GM12865 (cell line): Measurements from ENCODE around the gene ZFPM1.

Experiments used
- DNase-seq: peaks from one replicate; pipeline ENCODE4 v3.0.0; 2010; ENCODE audit warnings: low read depth
- H3K4me3 ChIP-seq: 2 replicates; pipeline ENCODE4 v1.5.1; 2011; ENCODE audit warnings: mild to moderate bottlenecking, low read depth, low read length, control low read depth
- TF ChIP-seq, protein P1 (sequence below): IDR thresholded peaks from 2 replicates; pipeline ENCODE4 v1.5.1; 2011; ENCODE audit warnings: low read length, control low read depth, low read depth, inconsistent platforms; ENCODE audit not compliant: insufficient read depth; ENCODE audit errors: missing control alignments

The ZFPM1 gene

DNA sequence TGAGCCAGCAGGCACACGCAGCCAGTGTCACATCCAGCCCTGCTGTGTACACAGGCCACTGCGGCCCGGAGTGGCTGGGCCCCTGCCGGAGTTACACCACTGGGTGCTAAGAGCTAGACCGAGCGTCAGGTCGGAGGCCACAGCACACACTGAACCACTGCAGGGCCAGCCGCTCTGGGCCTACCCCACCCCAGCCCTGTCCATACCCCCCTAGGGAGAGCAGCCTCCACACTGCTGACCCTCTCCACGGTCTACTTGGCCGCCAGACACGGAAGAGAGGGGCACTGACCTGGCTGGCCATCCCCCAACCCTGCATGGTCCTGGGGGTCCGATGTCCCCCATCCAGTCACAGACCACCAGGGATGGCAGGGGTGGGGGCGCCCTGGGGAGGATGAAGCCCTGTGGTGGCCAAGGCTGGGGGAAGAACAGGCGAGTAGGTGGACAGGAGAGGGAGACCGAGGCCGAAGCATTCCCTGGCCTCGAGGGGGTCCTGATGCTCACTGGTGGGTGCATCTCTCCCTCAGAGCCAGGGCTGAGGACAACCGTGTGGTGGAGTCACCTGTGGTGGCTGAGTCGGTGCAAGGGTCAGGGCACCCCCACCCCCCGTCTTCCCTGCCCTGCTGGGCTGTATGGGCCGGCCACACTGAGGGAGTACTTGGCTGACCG, 82.2 kb downstream of the ZFPM1 start:
- peak overlapping the region; percentile 53 for H3K4me3 ChIP-seq
- DNase-seq: no peak
- TF ChIP-seq, protein P1, sequence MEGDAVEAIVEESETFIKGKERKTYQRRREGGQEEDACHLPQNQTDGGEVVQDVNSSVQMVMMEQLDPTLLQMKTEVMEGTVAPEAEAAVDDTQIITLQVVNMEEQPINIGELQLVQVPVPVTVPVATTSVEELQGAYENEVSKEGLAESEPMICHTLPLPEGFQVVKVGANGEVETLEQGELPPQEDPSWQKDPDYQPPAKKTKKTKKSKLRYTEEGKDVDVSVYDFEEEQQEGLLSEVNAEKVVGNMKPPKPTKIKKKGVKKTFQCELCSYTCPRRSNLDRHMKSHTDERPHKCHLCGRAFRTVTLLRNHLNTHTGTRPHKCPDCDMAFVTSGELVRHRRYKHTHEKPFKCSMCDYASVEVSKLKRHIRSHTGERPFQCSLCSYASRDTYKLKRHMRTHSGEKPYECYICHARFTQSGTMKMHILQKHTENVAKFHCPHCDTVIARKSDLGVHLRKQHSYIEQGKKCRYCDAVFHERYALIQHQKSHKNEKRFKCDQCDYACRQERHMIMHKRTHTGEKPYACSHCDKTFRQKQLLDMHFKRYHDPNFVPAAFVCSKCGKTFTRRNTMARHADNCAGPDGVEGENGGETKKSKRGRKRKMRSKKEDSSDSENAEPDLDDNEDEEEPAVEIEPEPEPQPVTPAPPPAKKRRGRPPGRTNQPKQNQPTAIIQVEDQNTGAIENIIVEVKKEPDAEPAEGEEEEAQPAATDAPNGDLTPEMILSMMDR: no peak

DNA sequence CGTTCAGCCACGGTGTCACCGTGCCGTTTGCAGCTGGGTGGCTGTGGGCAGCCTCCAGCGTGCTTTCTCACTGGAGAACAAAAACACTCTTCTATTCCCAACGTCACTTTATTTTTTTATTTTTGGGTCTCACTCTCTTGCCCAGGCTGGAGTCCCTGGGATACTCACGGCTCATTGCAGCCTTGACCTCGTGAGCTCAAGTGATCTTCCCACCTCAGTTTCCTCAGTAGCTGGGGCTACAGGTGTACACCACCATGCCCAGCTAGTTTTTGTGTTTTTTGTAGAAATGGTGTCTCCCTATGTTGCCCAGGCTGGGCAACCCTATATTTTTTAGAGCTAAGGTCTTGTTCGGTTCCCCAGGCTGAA, 82.8 kb downstream of the ZFPM1 start:
- DNase-seq: no peak
- no peak overlapping the region for H3K4me3 ChIP-seq
- TF ChIP-seq, protein P1: no peak

DNA sequence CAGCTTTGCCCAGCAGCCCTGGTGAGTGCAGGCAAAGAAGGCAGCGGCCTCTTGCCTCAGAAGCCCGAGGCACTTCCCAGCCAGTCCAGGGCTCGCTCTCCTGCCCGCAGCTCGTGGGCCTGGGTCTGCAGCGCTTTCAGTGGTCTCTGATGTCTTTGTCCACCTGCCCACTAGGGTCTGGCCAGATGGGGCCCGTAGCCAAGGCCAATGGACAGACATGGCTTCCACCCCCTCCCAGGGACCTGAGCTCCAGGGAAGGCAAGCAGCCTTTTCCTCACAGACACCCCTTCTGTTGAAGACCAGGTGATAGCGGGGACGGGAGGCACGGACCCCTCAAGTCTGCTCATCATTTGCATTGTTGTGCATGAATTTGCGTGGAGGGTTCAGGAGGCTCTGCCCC, 83.4 kb downstream of the ZFPM1 start:
- H3K4me3 ChIP-seq: no peak overlapping the region
- TF ChIP-seq, protein P1: no peak
- no peak for DNase-seq

DNA sequence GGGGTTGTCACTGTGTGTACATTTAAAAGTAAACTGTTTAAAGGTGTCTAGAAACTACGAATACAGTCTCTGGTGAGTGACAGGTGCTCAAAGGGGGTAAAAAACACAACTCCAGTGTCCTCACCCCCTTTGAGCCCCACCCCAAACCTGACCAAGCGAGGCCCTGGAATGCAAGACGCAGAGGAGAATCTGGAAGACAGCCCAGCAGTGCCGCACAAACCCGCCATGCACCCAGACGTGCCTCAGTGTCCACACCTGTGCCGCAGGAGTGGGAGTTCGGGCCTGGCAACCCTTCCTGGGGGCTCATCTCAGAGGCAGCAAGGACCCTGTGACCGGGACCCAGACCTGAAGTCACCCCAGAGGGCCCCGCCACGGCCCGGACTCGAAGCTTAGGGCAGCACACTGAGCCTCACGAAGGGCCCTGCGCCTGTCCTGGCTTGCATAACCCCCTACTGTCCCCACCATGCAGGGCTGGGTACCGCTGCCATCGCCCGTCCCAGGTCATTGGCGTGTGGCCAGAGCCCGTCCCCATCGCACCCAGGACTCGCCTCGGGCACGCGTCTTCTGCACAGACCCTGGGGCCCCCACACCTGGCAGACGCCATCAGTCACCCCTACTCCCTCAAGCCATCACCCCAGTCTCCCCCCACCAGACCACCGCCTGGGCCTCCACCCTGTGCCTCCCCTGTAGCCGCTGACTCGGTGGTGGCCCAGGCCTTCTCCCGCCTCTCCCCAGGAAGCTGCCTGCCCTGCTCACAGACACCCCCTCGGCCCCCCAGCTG, 84.1 kb downstream of the ZFPM1 start:
- H3K4me3 ChIP-seq: no peak overlapping the region
- no peak for DNase-seq
- TF ChIP-seq, protein P1: no peak

DNA sequence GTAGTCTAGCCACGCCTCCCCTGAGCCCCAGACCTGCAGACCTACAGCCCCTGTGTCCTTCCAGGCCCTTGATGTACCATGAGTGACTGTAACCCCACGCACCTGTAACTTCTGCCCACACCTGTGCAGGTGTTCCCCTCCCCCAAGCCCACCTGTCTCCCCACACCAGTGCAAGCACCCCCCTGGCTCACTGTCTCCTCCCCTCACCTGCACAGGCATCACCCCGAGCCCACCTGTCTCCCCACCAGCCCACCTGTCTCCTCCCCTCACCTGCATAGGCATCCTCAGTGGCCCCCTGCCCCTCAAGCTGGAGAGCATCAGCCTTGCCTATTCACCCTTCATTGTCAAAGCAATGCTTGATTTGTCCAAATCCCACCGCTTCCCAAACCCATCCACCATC, 84.8 kb downstream of the ZFPM1 start:
- DNase-seq: no peak
- TF ChIP-seq, protein P1: no peak
- H3K4me3 ChIP-seq: no peak overlapping the region

DNA sequence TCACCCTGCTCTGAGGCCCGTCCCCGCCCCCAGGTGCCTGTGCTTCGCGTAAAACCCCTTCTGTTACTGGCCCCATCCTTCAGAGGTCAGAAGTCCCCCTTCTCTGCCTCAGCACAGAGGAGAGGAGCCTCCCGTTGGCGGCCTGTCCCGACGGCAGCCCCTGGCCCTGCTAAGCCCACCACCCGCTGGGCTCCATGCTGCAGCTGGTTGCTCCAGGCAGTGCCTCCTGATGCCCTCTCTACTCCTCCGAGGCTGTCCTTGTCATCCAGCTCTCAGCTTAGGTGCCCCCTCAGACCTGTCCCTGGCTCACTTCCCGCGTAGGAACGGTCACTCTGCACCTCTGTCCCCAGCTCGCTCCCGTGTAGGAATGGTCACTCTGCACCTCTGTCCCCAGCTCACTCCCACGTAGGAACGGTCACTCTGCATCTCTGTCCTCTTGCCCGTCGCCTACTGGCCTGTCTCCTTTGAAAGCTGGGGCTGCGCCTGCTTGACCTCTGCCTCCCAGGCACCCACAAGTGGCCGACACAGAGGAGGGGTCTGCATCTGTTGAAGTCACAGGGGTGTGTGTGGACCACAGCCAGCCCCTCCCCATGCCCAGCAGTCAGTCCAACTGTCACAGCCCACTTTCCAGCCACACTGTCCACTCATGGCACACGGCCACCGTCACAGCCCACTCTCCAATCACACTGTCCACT, 85.4 kb downstream of the ZFPM1 start:
- TF ChIP-seq, protein P1: no peak
- H3K4me3 ChIP-seq: no peak overlapping the region
- no peak for DNase-seq
